ENCODE measurements around the gene OR2AE1. TPM values are rescaled to one million over a fixed set of nuclear protein-coding genes. Genes with fewer than 3 reads are reported as not detected.
A peak's percentile ranks its signal among the peaks of the same experiment; 100 is the strongest.
"Not testable (repeated sequence)": the region's sequence is repeated elsewhere in the genome, so short reads cannot be mapped to it uniquely, and the experiment has no call there.

The OR2AE1 gene
- not detected in 2 replicates for total RNA-seq (2014; rRNA removed)
- polyA plus RNA-seq (2012), result 0.09 TPM

GRCh38 chr7:99876933-99877332, at the start of gene OR2AE1:
Gene OR2AE1, minus strand, starts transcription at chr7:99877033. Its CDS starts 0 bp downstream, at chr7:99877033.
- no peak for DNase-seq (ENCODE audit: low read depth)

GRCh38 chr7:99926321-99926720, 49.5 kb upstream of the OR2AE1 start:
- no peak for DNase-seq (ENCODE audit: low read depth)

GRCh38 chr7:99923200-99923599, 46.4 kb upstream of the OR2AE1 start:
- DNase-seq (ENCODE audit: low read depth), result no peak

- peak; percentile 28 for DNase-seq (ENCODE audit: low read depth)
Observed at GRCh38 chr7:99920149-99920548, 43.3 kb upstream of the OR2AE1 start.

- no peak for DNase-seq (ENCODE audit: low read depth)
Observed at GRCh38 chr7:99919814-99920112, 42.9 kb upstream of the OR2AE1 start.

- DNase-seq (ENCODE audit: low read depth), result peak; percentile 93
Observed at GRCh38 chr7:99918959-99919813, 42.4 kb upstream of the OR2AE1 start, which contains the start of gene TRIM4. Gene TRIM4, minus strand, starts transcription at chr7:99919530. Its CDS starts 129 bp downstream, at chr7:99919401.

- no peak for DNase-seq (ENCODE audit: low read depth)
Observed at GRCh38 chr7:99910976-99911375, 34.1 kb upstream of the OR2AE1 start.

GRCh38 chr7:99901581-99901980, 24.7 kb upstream of the OR2AE1 start:
- no peak for DNase-seq (ENCODE audit: low read depth)

GRCh38 chr7:99899830-99900519, 23.1 kb upstream of the OR2AE1 start:
- no peak for DNase-seq (ENCODE audit: low read depth)

- DNase-seq (ENCODE audit: low read depth), result no peak
Observed at GRCh38 chr7:99898836-99899235, 22.0 kb upstream of the OR2AE1 start.

- DNase-seq (ENCODE audit: low read depth), result no peak
Observed at GRCh38 chr7:99898023-99898357, 21.2 kb upstream of the OR2AE1 start.

- no peak for DNase-seq (ENCODE audit: low read depth)
Observed at GRCh38 chr7:99897322-99898022, 20.6 kb upstream of the OR2AE1 start.

GRCh38 chr7:99894738-99895137, 17.9 kb upstream of the OR2AE1 start:
- no peak for DNase-seq (ENCODE audit: low read depth)

- DNase-seq (ENCODE audit: low read depth), result no peak
Observed at GRCh38 chr7:99893280-99893679, 16.4 kb upstream of the OR2AE1 start.

- DNase-seq (ENCODE audit: low read depth), result not testable (repeated sequence)
Observed at GRCh38 chr7:99890348-99890747, 13.5 kb upstream of the OR2AE1 start.

- DNase-seq (ENCODE audit: low read depth), result not testable (repeated sequence)
Observed at GRCh38 chr7:99888366-99888765, 11.5 kb upstream of the OR2AE1 start.

GRCh38 chr7:99881370-99881769, 4.5 kb upstream of the OR2AE1 start:
- DNase-seq (ENCODE audit: low read depth), result no peak

- DNase-seq (ENCODE audit: low read depth), result no peak
Observed at GRCh38 chr7:99876491-99876890, 342 bp downstream of the OR2AE1 start.

GRCh38 chr7:99868246-99868645, 8.6 kb downstream of the OR2AE1 start:
- DNase-seq (ENCODE audit: low read depth), result no peak

- not testable (repeated sequence) for DNase-seq (ENCODE audit: low read depth)
Observed at GRCh38 chr7:99867477-99867876, 9.4 kb downstream of the OR2AE1 start.

- DNase-seq (ENCODE audit: low read depth), result peak; percentile 19
Observed at GRCh38 chr7:99863847-99864440, 12.9 kb downstream of the OR2AE1 start.
